MCF 10A (cell line): Measurements from ENCODE around the gene IGFBP2. TPM values are rescaled to one million over a fixed set of nuclear protein-coding genes. Genes with fewer than 3 reads are reported as not detected.

ENCODE experiments used
- BruUV-seq: library from RNA; stranded (reverse); fragments of 400-500 nt; replicated peaks from 2 replicates; lab custom pipeline; 2021; lab: Mats Ljungman, UMichigan
- CTCF ChIA-PET: fragments of 300-600 bp; sonication (Branson Sonifier 250); formaldehyde crosslinking; extraction: SDS; loops from one replicate; lab custom pipeline; 2021; ENCODE audit warnings: antibody characterized with exemption, inconsistent platforms; lab: Yijun Ruan, JAX
- POLR2A ChIA-PET: fragments of 300-600, 350-650 bp; sonication (Branson Sonifier 250); formaldehyde crosslinking; extraction: SDS; loops from one replicate; lab custom pipeline; 2020; ENCODE audit warnings: antibody characterized with exemption, inconsistent platforms; lab: Yijun Ruan, JAX
- DNase-seq: peaks from one replicate; pipeline ENCODE4 v3.0.0-alpha.2; 2018; ENCODE audit not compliant: unreplicated experiment
- H3K27ac Mint-ChIP-seq: one replicate; pipeline ENCODE4 v1.8.0; 2022; ENCODE audit warnings: mild to moderate bottlenecking, low read depth, mixed read lengths; ENCODE audit not compliant: unreplicated experiment
- H3K27me3 Mint-ChIP-seq: one replicate; pipeline ENCODE4 v1.8.0; 2022; ENCODE audit warnings: mixed read lengths; ENCODE audit not compliant: insufficient read depth, unreplicated experiment
- H3K36me3 Mint-ChIP-seq: one replicate; pipeline ENCODE4 v1.8.0; 2022; ENCODE audit warnings: mild to moderate bottlenecking, moderate library complexity, mixed read lengths; ENCODE audit not compliant: insufficient read depth, unreplicated experiment
- H3K4me1 Mint-ChIP-seq: one replicate; pipeline ENCODE4 v1.8.0; 2022; ENCODE audit warnings: mixed read lengths; ENCODE audit not compliant: insufficient read depth, unreplicated experiment
- H3K4me3 Mint-ChIP-seq: one replicate; pipeline ENCODE4 v1.8.0; 2022; ENCODE audit warnings: mild to moderate bottlenecking, moderate library complexity, mixed read lengths; ENCODE audit not compliant: unreplicated experiment
- H3K9me3 Mint-ChIP-seq: one replicate; pipeline ENCODE4 v1.8.0; 2022; ENCODE audit warnings: mixed read lengths; ENCODE audit not compliant: unreplicated experiment
- CTCF ChIP-seq: fragments of 200-600 bp; IDR thresholded peaks from one replicate; pipeline ENCODE4 v1.8.0; 2022; ENCODE audit warnings: antibody characterized with exemption, mild to moderate bottlenecking; ENCODE audit not compliant: unreplicated experiment
- intact Hi-C: fragments of 100-400 bp; cut with micrococcal nuclease; formaldehyde crosslinking; loops from 2 replicates; pipeline ENCODE4 v1.14.1; 2022
- total RNA-seq: library from RNA; stranded (reverse); gene quantifications from 2 replicates; pipeline ENCODE4 v1.2.3, GENCODE V29; 2022

The IGFBP2 gene
- total RNA-seq, 1 experiment from 2014 or later, result 32.0 TPM

GRCh38 chr2:216665242-216665641, 32.0 kb downstream of the IGFBP2 start:
- BruUV-seq, result no TSS peak
- no peak overlapping the region for H3K4me3 Mint-ChIP-seq
- intact Hi-C loops, result loop anchor here (5.0 to 10.0 kb wide), 3 partner anchors 68 to 443 kb away; partner anchors contain the start of gene SMARCAL1
- DNase-seq, result peak; percentile 90
- peaks cover 19% of the 10 kb centered on the region for H3K4me1 Mint-ChIP-seq
- TF ChIP-seq CTCF, result no peak
- no peaks in the 10 kb centered on the region for H3K36me3 Mint-ChIP-seq
- no peaks in the 10 kb centered on the region for H3K9me3 Mint-ChIP-seq
- CTCF ChIA-PET, result interaction anchor here (0.6 to 27.0 kb wide), 22 partner anchors 8 to 1039 kb away, joined by 3 to 673 read pairs (median 5); no protein-coding TSS in a partner anchor
- H3K27ac Mint-ChIP-seq, result no peak overlapping the region
- peaks cover 19% of the 10 kb centered on the region for H3K27me3 Mint-ChIP-seq
- POLR2A ChIA-PET, result interaction anchor here (0.6 to 4.5 kb wide), 16 partner anchors 8 to 166 kb away, joined by 3 to 34 read pairs (median 4); partner anchors contain the start of gene RPL37A

- peaks cover 15% of the 10 kb centered on the region for H3K4me1 Mint-ChIP-seq
- CTCF ChIA-PET, result interaction anchor here (0.6 to 27.0 kb wide), 26 partner anchors 8 to 1039 kb away, joined by 3 to 673 read pairs (median 5); no protein-coding TSS in a partner anchor
- peaks cover 19% of the 10 kb centered on the region for H3K27me3 Mint-ChIP-seq
- H3K36me3 Mint-ChIP-seq, result no peaks in the 10 kb centered on the region
- intact Hi-C loops, result loop anchor here (1.0 to 10.0 kb wide), 5 partner anchors 28 to 443 kb away; partner anchors contain the start of gene SMARCAL1
- H3K27ac Mint-ChIP-seq, result no peak overlapping the region
- POLR2A ChIA-PET, result interaction anchor here (0.5 to 4.5 kb wide), 16 partner anchors 9 to 646 kb away, joined by 3 to 34 read pairs (median 4); partner anchors contain the start of gene RPL37A
- H3K9me3 Mint-ChIP-seq, result no peaks in the 10 kb centered on the region
- no TSS peak for BruUV-seq
- no peak for TF ChIP-seq CTCF
- peak; percentile 73 for DNase-seq
- H3K4me3 Mint-ChIP-seq, result no peak overlapping the region
These were observed 32.5 kb downstream of the IGFBP2 start for GRCh38 chr2:216665717-216666116.

GRCh38 chr2:216666461-216667233, 33.4 kb downstream of the IGFBP2 start:
- intact Hi-C loops, result loop anchor here (1.0 to 10.0 kb wide), 5 partner anchors 29 to 444 kb away; partner anchors contain the start of gene SMARCAL1
- no TSS peak for BruUV-seq
- peak; percentile 79 for DNase-seq
- Mint-ChIP-seq H3K27me3 (peaks cover 19% of the 10 kb centered on the region), H3K4me3 (no peak overlapping the region), H3K4me1 (peaks cover 15% of the 10 kb centered on the region), H3K9me3 (no peaks in the 10 kb centered on the region), H3K27ac (no peak overlapping the region), H3K36me3 (no peaks in the 10 kb centered on the region)
- ChIA-PET POLR2A (interaction anchor here (0.8 to 4.5 kb wide), 7 partner anchors 10 to 167 kb away, joined by 3 to 34 read pairs (median 10); partner anchors contain the start of gene RPL37A), CTCF (interaction anchor here (0.5 to 27.0 kb wide), 36 partner anchors 9 to 840 kb away, joined by 3 to 673 read pairs (median 5); no protein-coding TSS in a partner anchor)
- TF ChIP-seq CTCF, result peak; percentile 97
